Muscle of back (tissue), 13 donors: ENCODE results near the gene SMIM12. TPM values are rescaled to one million over a fixed set of nuclear protein-coding genes. Genes with fewer than 3 reads are reported as not detected.

Experiments used
- DNase-seq, 3 donors: peaks; one replicate each; pipeline versions ENCODE4 v3.0.0 to v3.0.0-alpha.2; 2013
- long read RNA-seq, 9 donors: transcript quantifications; one replicate each; lab custom pipeline, GENCODE V29; 2026
- polyA plus RNA-seq, 10 donors: library from polyadenylated mRNA; unstranded; fragments of 120-200 nt; gene quantifications; one replicate each; pipeline ENCODE4 v1.2.1, GENCODE V29; 2013; ENCODE audit not compliant: insufficient read length in 10 of 10

SMIM12 gene, protein sequence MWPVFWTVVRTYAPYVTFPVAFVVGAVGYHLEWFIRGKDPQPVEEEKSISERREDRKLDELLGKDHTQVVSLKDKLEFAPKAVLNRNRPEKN
- 10 to 100 TPM; 18.9 to 30.1 (median 24.9) TPM for polyA plus RNA-seq
- long read RNA-seq, donor 1, transcript SMIM12-206 (2 exons, 3,454 nt), result major isoform, 14 of 15 reads
- long read RNA-seq, donor 1, partial matches to known transcripts, result 0 of 15 reads
- long read RNA-seq, donor 1, other reads (novel, unspliced or antisense), result 0 of 15 reads
- long read RNA-seq, donor 2, transcript SMIM12-206 (2 exons, 3,454 nt), result major isoform, 16 of 16 reads
- long read RNA-seq, donor 2, partial matches to known transcripts, result 0 of 16 reads
- long read RNA-seq, donor 2, other reads (novel, unspliced or antisense), result 0 of 16 reads
- long read RNA-seq, donor 3, result 0 reads
- long read RNA-seq, donor 4, transcript SMIM12-206 (2 exons, 3,454 nt), result major isoform, 10 of 10 reads
- long read RNA-seq, donor 4, partial matches to known transcripts, result 0 of 10 reads
- long read RNA-seq, donor 4, other reads (novel, unspliced or antisense), result 0 of 10 reads
- long read RNA-seq, donor 5, transcript SMIM12-206 (2 exons, 3,454 nt), result major isoform, 19 of 22 reads
- long read RNA-seq, donor 5, partial matches to known transcripts, result 0 of 22 reads
- long read RNA-seq, donor 5, other reads (novel, unspliced or antisense), result 0 of 22 reads
- long read RNA-seq, donor 6, transcript SMIM12-206 (2 exons, 3,454 nt), result major isoform, 20 of 21 reads
- long read RNA-seq, donor 6, partial matches to known transcripts, result 0 of 21 reads
- long read RNA-seq, donor 6, other reads (novel, unspliced or antisense), result 0 of 21 reads
- long read RNA-seq, donor 7, transcript SMIM12-206 (2 exons, 3,454 nt), result major isoform, 6 of 6 reads
- long read RNA-seq, donor 7, partial matches to known transcripts, result 0 of 6 reads
- long read RNA-seq, donor 7, other reads (novel, unspliced or antisense), result 0 of 6 reads
- long read RNA-seq, donor 8, transcript SMIM12-206 (2 exons, 3,454 nt), result major isoform, 7 of 7 reads
- long read RNA-seq, donor 8, partial matches to known transcripts, result 0 of 7 reads
- long read RNA-seq, donor 8, other reads (novel, unspliced or antisense), result 0 of 7 reads
- long read RNA-seq, donor 9, partial matches to known transcripts, result 0 of 4 reads
- long read RNA-seq, donor 9, other reads (novel, unspliced or antisense), result 0 of 4 reads

DNA sequence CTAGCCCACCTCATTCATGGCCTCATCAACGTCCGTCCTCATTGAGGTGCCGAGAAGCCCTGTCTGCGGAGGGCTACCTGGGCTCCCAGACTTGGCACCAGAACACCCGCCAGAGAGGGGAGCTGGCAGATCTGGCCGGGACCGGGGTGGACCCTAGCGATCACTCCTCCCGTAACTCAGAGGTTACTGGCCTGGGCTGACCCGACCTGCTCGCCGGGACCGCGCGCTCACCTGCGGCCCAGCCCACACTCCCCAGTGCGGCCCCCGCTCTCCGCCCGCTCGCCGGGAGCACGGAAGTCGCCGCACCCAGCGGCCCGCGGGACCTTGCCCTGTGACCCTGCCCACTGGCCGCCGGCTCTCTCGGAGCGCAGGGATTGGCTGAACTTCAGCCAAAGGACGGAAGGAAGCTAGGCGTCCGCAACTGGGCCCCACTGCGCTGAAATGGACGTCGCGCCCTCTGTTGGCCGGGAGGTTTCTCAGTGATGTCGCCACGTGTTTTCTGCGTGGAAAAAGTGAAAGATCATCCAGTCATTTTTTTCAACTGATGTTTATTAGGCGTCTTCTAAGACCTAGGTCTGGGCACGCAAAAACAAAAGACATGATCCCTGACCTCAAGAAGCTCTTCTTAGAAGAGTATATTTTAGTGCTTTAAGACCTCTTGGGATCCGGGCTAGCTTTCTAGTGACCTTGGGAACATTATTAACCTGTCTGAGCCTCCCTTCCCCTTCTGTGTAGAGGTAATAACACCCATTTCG is at the start of gene SMIM12:
Gene SMIM12 (minus strand): TSS at position 304 of the 755 bp plus-strand sequence. CDS start 3,772 bp downstream, outside the sequence.
- peak; percentile 92 to 97 (median 96) for DNase-seq

DNA sequence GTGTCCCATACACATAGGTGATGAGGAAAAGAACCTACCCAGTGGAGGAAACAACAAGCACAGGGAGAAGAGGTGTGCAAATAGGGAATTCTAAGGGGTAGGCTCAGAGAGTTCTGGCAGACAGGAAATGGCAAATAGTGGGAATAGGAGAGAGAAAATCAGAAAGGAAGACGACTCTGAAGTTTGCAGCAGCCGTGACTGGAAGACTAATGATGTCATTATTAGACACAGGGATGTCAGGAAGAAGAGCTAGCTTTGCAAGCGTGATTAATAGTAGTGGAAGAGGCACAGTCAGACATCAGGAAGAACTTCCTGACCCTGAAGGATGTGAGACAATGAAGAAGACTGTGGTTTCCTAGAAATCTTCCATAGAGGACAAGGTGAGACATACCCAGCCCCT is 48.8 kb upstream of the SMIM12 start:
- no peak for DNase-seq

DNA sequence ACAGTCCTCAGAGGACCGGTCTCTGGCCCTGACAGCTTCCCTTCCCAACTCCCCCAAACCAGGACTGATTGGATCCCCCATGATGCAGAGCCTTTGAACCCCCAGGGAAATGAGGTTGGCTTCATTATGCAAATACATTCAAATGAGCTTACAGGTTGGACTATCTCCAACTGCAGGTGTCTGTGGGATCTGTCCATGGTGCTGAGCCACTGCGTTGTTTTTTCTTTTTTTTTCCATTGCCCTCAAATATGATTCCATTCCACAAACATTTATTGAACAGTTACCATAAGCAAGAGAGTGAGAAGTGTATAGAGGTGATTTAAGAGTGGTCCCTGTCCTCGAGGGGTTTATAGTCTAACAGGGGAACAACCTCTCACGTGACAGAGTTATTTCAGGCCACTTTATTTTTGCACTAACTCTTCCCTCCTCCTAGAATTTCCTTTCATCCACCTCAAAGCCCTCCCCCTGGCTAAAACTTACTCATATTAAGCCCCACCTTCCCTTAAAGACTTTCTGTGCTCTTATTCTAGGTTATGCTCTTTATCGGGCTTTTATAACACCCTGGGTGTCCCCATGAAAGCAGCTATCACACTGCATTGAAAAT is 48.0 kb upstream of the SMIM12 start:
- DNase-seq, result no peak

DNA sequence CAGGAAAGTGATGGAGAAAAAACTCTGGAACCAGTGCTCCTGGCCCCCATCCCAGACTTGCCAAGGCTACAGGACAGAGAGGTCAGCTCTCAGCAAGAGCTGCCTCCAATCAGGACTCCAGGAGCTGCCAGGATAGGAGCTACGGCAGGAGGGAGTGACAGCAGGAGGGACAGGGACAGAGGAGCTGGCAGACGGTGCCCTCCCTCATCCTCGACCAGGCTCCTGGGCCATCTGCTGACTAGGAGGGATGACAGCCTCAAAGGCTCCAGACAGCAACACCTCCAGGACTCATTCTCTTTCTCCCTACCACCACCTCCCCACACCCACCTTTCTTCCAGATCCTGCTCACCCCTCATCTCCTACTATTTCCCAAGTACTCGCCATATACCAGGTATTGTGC is 47.2 kb upstream of the SMIM12 start:
- DNase-seq, result no peak

DNA sequence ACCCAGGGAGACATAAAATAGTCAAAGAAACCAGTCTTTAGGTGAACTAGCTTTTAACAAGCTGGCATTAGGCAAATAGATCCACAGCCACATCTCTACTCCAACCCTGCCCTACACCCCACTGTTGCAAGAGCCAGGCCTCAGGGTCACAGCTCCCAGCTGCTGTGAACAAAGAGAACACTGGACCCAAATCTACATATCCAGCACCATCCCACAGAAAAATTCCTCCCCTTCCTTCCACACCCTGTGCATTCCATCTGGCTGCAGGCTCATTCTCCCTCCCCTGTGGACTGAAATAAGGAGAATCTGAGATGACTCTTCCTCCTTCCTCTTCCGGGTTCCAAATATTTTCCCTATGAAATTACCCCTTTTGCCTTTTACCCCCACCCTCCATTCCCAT is 46.7 kb upstream of the SMIM12 start:
- DNase-seq, result no peak

DNA sequence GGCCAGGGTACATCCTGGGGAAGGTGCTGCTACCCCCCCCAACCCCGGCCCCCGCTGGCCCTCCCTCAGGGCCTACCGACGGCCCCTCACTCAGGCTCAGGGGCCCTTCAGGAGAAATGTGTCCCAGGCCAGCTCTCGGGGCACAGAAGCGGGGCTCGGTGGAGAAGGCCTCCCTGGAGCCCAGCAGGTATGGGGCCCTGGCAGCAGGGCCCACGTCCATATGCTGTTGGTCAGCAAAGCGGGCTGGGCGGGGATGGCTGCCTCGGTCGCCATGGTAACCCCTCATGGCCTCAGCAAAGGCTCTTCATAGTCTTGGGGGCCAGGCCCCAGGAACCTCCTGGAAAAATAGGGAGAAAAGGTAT is 45.5 kb upstream of the SMIM12 start:
- no peak for DNase-seq

DNA sequence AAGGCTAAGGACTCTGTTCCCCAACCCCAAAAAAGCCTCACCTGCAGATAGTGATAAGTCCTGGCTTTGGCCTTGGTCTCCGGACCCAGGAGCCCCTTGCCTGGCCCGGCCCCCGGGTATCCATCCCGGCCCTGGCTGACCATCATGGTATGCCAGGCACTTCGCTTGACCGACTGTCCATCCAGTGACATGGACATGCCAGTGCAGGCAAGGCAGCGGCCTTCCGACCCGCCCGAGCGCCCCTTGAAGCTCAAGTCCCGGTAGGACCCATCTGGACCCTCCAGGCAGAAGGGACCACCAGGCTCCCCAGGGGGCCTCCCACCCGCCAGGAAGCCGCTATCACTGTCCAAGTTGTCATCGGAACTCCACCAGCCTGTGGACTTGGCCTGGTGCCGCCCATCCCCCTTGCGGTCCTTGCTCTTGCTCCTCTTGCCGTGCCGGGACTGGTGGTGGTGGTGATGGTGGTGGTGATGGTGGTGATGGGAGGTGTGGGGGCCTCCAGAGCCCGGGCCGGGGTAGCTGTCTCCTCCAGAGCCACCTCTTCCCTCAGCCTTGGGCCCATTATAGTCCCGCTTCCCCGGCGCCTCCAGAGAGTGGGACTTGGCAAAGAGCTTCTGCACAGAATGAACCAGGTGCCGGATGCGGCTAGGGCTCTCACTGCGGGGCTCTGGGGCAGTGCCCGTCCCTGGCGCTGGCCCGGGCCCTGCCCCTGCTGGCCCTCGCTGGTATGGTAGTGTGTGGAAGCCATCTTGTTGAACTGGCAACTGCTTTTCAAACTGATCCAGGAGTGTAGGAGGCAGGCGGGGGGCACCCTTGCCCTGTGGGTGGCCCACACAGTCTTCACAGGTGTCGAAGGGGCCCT is 44.9 kb upstream of the SMIM12 start:
- DNase-seq, result no peak

DNA sequence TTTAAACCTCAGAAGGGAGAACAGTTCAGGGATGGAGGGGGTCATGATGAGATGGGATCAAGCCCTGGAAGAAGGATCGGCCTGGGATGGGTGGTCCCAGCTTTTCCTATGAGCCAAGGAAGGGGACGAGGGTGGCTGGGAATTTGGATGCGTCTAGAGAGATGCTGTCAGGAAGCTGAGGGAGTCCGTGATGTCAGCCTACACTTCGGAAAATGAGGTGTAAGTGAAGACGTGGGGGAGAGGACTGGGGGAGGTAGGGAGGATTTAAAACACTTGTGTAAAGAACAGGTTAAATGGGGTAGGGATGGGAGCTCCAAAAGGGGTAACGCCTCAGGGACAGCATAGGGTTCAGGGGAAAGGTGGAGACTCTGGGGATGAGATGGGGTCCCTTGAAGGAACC is 42.4 kb upstream of the SMIM12 start:
- DNase-seq, result no peak

DNA sequence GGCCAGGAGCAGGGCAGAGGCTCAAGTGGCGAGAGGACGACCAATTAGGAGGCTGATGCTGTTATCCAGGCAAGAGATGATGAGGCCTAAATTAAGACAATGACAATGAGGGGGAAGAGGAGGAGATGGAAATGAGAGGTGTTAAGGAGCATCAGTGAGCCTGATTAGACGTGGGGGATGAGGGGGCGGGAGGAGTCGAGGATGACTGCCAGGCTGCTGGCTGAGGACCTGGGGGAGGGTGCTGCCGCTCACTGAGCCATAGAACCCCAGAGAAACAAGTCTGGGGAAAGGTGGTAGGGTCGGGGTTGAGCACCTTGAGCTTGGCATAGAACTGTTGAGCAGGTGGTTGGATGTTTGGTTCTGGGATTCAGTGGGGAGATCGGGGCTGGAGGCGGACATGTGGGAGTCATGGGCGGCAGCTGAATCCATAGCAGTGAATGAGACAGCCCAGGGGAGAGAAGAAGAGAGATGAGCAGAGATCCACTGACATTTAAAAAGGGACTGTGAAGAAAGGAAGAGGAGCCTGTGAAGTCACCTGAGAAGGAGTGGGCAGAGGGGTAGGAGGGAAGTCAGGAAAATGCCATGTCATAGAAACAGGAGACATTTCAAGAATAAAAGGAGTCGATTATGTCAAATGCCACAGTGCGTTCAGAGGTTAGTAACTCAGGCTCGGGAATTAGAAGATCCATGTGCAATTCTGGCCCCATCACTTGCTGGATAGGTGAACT is 41.4 kb upstream of the SMIM12 start:
- no peak for DNase-seq

DNA sequence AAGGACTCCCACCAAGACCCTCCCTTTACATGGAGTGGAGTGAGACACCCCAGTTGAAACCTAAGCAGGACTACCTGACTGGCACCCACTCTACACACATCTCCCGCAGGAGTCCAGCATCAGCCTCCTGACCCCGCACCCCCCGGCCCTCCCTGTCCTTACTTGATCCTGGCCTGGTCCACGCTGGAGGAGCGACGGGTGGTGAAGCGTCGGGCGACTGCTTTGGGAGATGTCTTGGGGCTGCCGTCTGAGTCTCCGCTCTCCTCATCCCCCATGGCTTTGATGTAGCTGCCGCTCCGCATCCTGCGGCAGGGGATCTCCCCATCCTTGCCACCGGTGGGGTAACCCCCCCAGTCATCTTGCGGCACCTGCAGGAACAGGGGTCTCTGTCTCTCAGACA is 40.4 kb upstream of the SMIM12 start:
- DNase-seq, result no peak

DNA sequence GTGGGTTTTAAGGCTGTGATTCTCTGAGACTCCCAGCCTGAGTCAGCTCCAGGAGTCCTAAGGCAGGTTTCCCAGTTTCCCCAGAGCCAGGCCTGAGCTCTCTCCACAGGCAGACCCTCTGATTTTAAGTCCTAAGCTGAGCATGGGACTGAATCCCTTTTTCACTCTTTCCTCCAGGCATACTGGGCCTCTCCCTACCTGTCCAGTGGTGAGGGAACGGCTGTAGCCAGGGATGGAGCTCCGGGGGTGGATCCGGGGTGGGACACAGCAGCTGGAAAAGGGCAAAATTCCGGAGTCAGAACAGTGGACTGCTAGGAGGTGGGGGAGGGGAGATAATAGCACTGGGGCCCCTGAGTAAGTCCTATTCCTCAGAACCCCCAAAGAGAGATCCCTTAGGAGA is 39.9 kb upstream of the SMIM12 start:
- DNase-seq, result no peak

DNA sequence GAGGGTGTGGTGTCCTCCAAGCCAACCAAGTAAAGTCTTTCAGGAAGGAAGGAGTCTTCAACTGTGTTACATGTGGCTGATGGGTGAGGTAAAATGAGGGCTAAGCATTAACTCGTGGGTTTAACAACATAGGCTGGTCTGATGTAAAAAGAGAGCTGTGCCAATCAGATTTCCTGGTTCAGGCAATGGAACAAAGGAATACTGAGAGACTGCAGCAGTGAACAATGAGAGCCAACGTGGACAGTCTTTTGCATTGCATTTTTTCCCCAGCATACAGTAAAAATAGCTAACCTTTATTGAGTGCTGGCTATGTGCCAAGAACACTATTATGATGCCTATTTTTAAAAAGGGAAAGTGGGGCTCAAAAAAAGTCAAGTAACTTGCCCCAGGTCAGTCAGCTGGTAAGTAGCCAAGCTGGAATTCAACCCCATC is 38.8 kb upstream of the SMIM12 start:
- peak in 1 of 3 donors; percentile 5 for DNase-seq

DNA sequence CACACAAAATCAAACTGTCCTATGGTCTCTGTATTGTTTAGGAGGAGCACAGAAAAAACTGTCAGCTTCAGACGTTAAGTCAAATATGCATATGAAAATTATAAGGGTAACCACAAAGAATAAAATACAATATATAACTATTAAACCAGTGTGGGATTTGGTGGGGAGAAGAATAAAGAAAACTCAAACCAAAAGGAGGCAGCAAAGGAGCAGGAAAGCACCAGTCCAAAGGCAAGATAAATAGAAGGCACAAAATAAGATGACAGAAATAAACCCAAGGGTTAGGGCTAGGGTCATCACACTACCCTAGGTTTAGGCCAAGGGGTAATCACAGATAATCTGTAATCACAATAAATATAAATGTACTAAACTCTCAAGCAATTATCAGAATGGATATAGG is 37.1 kb upstream of the SMIM12 start:
- no peak for DNase-seq

DNA sequence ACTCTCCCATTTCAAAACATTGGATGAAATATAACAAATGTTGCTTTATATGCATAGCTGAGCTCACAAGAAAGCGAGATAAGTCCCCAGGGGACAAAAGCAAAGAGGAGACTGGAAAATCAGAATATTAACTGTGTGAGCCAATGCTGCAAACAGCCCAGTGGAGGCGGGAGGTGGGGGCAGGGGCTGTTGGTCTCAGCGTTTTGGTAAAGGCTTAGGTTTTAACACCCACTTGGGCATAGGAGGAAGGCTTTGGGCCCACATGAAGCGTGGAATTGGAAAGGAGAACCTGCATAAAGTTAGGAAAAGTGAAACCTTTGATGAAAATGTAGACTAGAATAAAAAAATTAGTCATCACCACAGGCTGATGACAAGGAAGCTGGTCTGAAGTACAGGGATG is 30.2 kb upstream of the SMIM12 start:
- no peak for DNase-seq

DNA sequence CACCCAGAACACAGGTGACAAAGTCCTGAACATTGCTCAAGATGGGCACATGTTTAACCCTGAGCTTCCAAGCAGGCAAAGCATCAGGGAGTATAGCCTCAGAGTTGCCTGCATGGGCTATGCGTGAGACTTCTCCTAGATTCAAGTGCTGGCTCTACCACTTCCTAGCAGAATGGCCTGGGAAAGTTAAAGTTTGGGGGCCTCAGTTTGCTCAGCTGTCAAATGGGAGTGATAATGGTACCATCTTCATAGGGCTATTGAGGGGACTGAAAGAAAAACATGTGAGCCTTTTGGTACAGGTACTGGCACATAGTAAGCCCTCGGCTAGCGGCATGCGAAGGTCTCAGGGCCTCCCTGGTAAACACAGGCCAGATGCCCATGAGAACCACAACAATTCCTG is 28.0 kb upstream of the SMIM12 start:
- DNase-seq, result no peak

DNA sequence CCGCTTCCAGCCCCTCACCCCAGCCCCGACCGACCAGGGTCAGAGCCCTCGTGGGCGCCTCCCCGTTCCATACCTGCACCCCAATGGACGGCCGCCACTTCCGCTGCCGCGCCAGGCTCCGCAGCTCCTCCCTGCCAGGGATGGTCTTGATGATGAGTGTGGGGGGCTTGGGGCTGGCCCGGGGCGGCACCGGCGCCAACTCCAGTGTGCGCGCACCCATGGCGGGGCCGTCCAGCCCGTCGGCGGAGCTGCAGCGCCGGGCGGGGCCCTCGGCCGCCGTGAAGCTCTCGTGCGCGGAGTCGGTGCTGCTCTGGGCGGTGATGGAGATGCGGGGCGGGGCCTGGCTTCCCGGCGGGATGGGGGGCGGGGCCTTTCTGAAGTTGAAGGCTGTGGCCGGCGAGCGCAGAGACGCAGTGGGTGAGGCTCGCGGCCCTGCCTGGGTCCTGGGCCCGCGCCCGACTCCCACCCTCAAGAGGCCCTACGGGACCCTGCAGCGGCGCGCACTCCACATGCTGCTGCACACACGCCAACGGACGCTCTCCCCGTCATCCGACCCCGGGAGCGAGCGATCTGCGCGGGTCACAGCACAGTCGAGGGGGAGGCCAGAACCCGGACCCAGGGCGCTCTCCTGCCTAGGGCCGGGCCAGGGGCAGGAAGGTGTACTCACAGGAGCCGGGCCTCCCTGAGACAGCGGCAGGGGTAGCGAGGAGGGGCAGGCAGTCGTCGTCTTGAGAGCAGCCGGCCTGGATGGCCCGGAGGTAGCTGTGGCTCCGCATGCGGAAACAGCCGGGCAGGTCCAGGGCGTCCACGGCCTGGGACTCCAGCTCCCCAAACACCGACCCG is 26.1 kb upstream of the SMIM12 start:
- peak in 2 of 3 donors; percentile 13 to 42 for DNase-seq

DNA sequence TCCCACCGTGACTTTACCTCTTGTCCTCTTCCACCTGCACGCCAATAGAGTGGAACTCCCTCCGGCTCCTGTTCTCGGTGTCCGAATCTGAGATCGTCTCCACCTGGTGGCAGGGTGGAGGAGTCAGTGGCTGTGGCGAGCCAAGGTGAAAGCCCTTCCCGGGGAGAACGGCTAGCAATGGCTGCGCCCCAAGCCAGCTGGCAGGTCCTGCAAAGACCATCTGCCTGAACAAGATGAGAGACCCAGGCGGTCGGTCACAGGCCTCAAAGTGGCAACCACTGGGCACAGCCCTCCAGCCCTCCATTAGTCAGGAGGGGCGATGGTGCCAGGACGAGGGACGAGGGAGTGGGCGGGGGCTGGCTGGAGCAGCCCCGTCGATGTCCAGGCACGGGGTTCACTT is 25.4 kb upstream of the SMIM12 start:
- DNase-seq, result no peak

DNA sequence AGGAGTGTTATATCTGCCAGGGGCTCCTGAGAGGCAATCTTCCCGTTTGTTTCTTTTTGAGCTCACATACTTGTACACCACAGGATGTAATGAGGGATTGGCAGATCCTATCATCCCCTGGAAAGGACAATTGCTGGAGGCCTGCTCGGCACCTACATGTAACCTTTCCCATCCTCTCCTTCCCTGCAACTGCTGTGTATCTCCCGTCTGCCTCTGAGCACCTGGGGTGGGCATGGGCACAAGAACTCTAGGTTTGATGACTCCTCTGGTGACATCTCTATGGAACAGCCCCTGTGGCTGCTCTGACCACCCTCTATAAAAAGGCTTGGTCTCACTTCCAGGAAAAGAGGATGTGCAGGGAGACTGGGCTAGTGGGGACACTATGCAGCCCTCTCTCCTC is 25.0 kb upstream of the SMIM12 start:
- no peak for DNase-seq
